IMR-90 (cell line): ENCODE results near the gene ABI3BP. TPM values are rescaled to one million over a fixed set of nuclear protein-coding genes. Genes with fewer than 3 reads are reported as not detected.

Source experiments
- ATAC-seq: fragments of 200-7000 bp; cut with Tn5 transposase; 2 replicates; pipeline ENCODE4 v1.9.1; 2020; ENCODE audit warnings: low read depth, mild to moderate bottlenecking, moderate library complexity
- BruUV-seq: library from RNA; stranded (reverse); fragments of 400-500 nt; replicated peaks from 2 replicates; lab custom pipeline; 2021; lab: Mats Ljungman, UMichigan
- CTCF ChIA-PET: fragments of 300-600 bp; formaldehyde crosslinking; extraction: SDS; loops from one replicate; lab custom pipeline; 2021; ENCODE audit warnings: antibody characterized with exemption; lab: Yijun Ruan, JAX
- POLR2A ChIA-PET: fragments of 300-600 bp; sonication (Branson Sonifier 250); formaldehyde crosslinking; loops from one replicate; lab custom pipeline; 2022; ENCODE audit warnings: antibody characterized with exemption; ENCODE audit not compliant: unreplicated experiment; lab: Charles Lee
- DNase-seq: peaks from one replicate; pipeline ENCODE4 v3.0.0; 2013
- H2AFZ ChIP-seq: replicated peaks from 2 replicates; pipeline ENCODE3; 2013; ENCODE audit warnings: low read length, mild to moderate bottlenecking; ENCODE audit not compliant: poor library complexity
- H2AK5ac ChIP-seq: 2 replicates; pipeline ENCODE4 v1.6.1; 2013; ENCODE audit warnings: low read depth, low read length, inconsistent platforms
- H2AK9ac ChIP-seq: replicated peaks from 2 replicates; pipeline ENCODE3; 2013; ENCODE audit warnings: mild to moderate bottlenecking, low read depth, low read length, moderate library complexity; ENCODE audit not compliant: poor library complexity
- H2BK120ac ChIP-seq: 2 replicates; pipeline ENCODE4 v1.6.1; 2013; ENCODE audit warnings: low read depth, low read length, inconsistent platforms
- H2BK15ac ChIP-seq: 3 replicates; pipeline ENCODE4 v1.6.1; 2013; ENCODE audit warnings: low read depth, low read length, inconsistent platforms
- H2BK20ac ChIP-seq: 2 replicates; pipeline ENCODE4 v1.6.1; 2013; ENCODE audit warnings: low read depth, mild to moderate bottlenecking, inconsistent platforms, low read length, moderate library complexity
- H2BK5ac ChIP-seq: 2 replicates; pipeline ENCODE4 v1.6.1; 2013; ENCODE audit warnings: mild to moderate bottlenecking, low read depth, low read length, inconsistent platforms; ENCODE audit not compliant: poor library complexity, severe bottlenecking
- H3K14ac ChIP-seq: replicated peaks from 2 replicates; pipeline ENCODE4 v1.6.1; 2013; ENCODE audit warnings: low read depth, low read length, inconsistent platforms
- H3K18ac ChIP-seq: 2 replicates; pipeline ENCODE4 v1.6.1; 2013; ENCODE audit warnings: low read depth, low read length, control low read depth
- H3K23ac ChIP-seq: 2 replicates; pipeline ENCODE4 v1.6.1; 2013; ENCODE audit warnings: low read depth, low read length, inconsistent platforms
- H3K27ac ChIP-seq: 2 replicates; pipeline ENCODE4 v1.5.1; 2013; ENCODE audit warnings: mild to moderate bottlenecking, control low read depth, low read length; ENCODE audit not compliant: insufficient read depth
- H3K27me3 ChIP-seq: 2 replicates; pipeline ENCODE4 v1.6.1; 2013; ENCODE audit warnings: low read length; ENCODE audit not compliant: control insufficient read depth, insufficient read depth
- H3K36me3 ChIP-seq: 2 replicates; pipeline ENCODE4 v1.6.1; 2013; ENCODE audit warnings: low read length, mixed read lengths; ENCODE audit not compliant: control insufficient read depth, insufficient read depth
- H3K4ac ChIP-seq: 2 replicates; pipeline ENCODE4 v1.6.1; 2013; ENCODE audit warnings: low read depth, low read length, inconsistent platforms
- H3K4me1 ChIP-seq: 2 replicates; pipeline ENCODE4 v1.6.1; 2013; ENCODE audit warnings: low read length, mixed read lengths; ENCODE audit not compliant: control insufficient read depth, insufficient read depth
- H3K4me2 ChIP-seq: 2 replicates; pipeline ENCODE4 v1.6.1; 2013; ENCODE audit warnings: low read depth, mild to moderate bottlenecking, control low read depth, low read length, moderate library complexity
- H3K4me3 ChIP-seq: 2 replicates; pipeline ENCODE4 v1.5.1; 2013; ENCODE audit warnings: low read depth, mild to moderate bottlenecking, control low read depth, low read length, moderate library complexity; ENCODE audit not compliant: insufficient read depth
- H3K56ac ChIP-seq: 2 replicates; pipeline ENCODE4 v1.6.1; 2013; ENCODE audit warnings: low read length, inconsistent platforms; ENCODE audit not compliant: insufficient read depth; ENCODE audit errors: extremely low read depth
- H3K79me1 ChIP-seq, 2 experiments: 2 replicates each; pipeline ENCODE4 v1.6.1; 2013; ENCODE audit warnings: low read length in 2 of 2, inconsistent platforms in 1 of 2, low read depth in 1 of 2
- H3K9ac ChIP-seq: 2 replicates; pipeline ENCODE4 v1.6.1; 2013; ENCODE audit warnings: low read depth, low read length, control low read depth
- H3K9me1 ChIP-seq: 2 replicates; pipeline ENCODE4 v1.6.1; 2013; ENCODE audit warnings: low read length, inconsistent platforms; ENCODE audit not compliant: insufficient read depth
- H3K9me3 ChIP-seq: 2 replicates; pipeline ENCODE4 v1.6.1; 2013; ENCODE audit warnings: low read length; ENCODE audit not compliant: control insufficient read depth, insufficient read depth
- H4K20me1 ChIP-seq: 2 replicates; pipeline ENCODE4 v1.6.1; 2013; ENCODE audit warnings: low read length, inconsistent platforms; ENCODE audit not compliant: insufficient read depth
- H4K5ac ChIP-seq: 2 replicates; pipeline ENCODE4 v1.6.1; 2013; ENCODE audit warnings: mild to moderate bottlenecking, low read depth, low read length, control low read depth
- H4K8ac ChIP-seq, 2 experiments: 2 replicates each; pipeline ENCODE4 v1.6.1; 2013; ENCODE audit warnings: low read depth in 2 of 2, low read length in 2 of 2, control low read depth in 1 of 2, inconsistent platforms in 1 of 2
- H4K91ac ChIP-seq: 2 replicates; pipeline ENCODE4 v1.6.1; 2013; ENCODE audit warnings: low read depth, low read length, inconsistent platforms; ENCODE audit not compliant: insufficient read depth
- FOS ChIP-seq: fragments of 150-350 bp; IDR thresholded peaks from 2 replicates; pipeline ENCODE4 v1.6.1; 2016; ENCODE audit warnings: low read depth, low read length
- MAFK ChIP-seq: IDR thresholded peaks from 2 replicates; pipeline ENCODE4 v1.6.1; 2012; ENCODE audit warnings: low read depth, low read length, improper control_type of control experiment
- RAD21 ChIP-seq: IDR thresholded peaks from 2 replicates; pipeline ENCODE4 v1.6.1; 2012; ENCODE audit warnings: low read length, improper control_type of control experiment
- WGBS, 2 experiments: methylation state at CpG; one replicate each; pipeline versions ENCODE4 v1.1.5 to v1.1.7; 2013; ENCODE audit warnings: missing lambda C conversion rate in 2 of 2; ENCODE audit not compliant: insufficient read length in 1 of 2; ENCODE audit errors: extremely low coverage in 2 of 2; 5-methylcytosine and 5-hydroxymethylcytosine counted together
- dilution Hi-C: fragments of 300-500 bp; cut with HindIII; formaldehyde crosslinking; loops from one replicate; pipeline ENCODE4 v1.14.3; 2018; ENCODE audit warnings: low sequenced_read_pairs; ENCODE audit not compliant: unreplicated experiment
- in situ Hi-C: fragments of 300-500 bp; cut with MboI; formaldehyde crosslinking; loops from 3 replicates; pipeline ENCODE4 v1.14.3; 2019; ENCODE audit warnings: low sequenced_read_pairs, inconsistent platforms, mixed read lengths
- intact Hi-C: fragments of 100-400 bp; cut with micrococcal nuclease; formaldehyde crosslinking; loops from 2 replicates; pipeline ENCODE4 v1.10.0; 2022
- polyA plus RNA-seq, 3 experiments: library from polyadenylated mRNA; depleted of rRNA; stranded (reverse); fragments of >200 nt; gene quantifications; 2 replicates each; pipeline ENCODE4 v1.2.3, GENCODE V29; 2012; ENCODE audit warnings: low replicate concordance in 1 of 3
- total RNA-seq: library from RNA; depleted of rRNA; stranded (reverse); fragments of >200 nt; gene quantifications from 2 replicates; pipeline ENCODE4 v1.2.3, GENCODE V29; 2012

Gene ABI3BP
- total and polyA plus RNA-seq, 2 of the 4 experiments (the other 2 are of a cell fraction), result 3.0 to 26.7 TPM

- no peak for ATAC-seq
- CTCF ChIA-PET, result interaction anchor here (1.2 kb wide), 1 partner anchor 58 kb away, joined by 3 read pairs; no protein-coding TSS in a partner anchor
- no peak overlapping the region for H3K23ac ChIP-seq
- H2AK5ac ChIP-seq, result no peak overlapping the region
- no peak overlapping the region for H4K8ac ChIP-seq
- no peaks in the 10 kb centered on the region for H4K20me1 ChIP-seq
- peaks cover 1% of the 10 kb centered on the region; the same call in 1 of the 2 replicates for H3K4me1 ChIP-seq
- dilution Hi-C loops (no loop called here), intact Hi-C loops (loop anchor here (5.0 kb wide), 1 partner anchor 239 kb away; no protein-coding TSS in a partner anchor), in situ Hi-C loops (no loop called here)
- no peak overlapping the region for H3K4ac ChIP-seq
- no peak overlapping the region for H4K91ac ChIP-seq
- H2BK15ac ChIP-seq, result no peak overlapping the region
- H4K5ac ChIP-seq, result no peak overlapping the region
- 100% methylated on average over 1 of the region's 4 CpGs; no CpG with 5 or more reads in 1 of the 2 experiments for WGBS, 2 experiments
- H2AFZ ChIP-seq, result no peak overlapping the region
- no peak overlapping the region for H2BK120ac ChIP-seq
- H3K56ac ChIP-seq, result no peak overlapping the region
- POLR2A ChIA-PET, result no interaction called here
- DNase-seq, result no peak
- H2AK9ac ChIP-seq, result no peak overlapping the region
- no peaks in the 10 kb centered on the region for H3K27me3 ChIP-seq
- no peak overlapping the region for H3K9ac ChIP-seq
- H3K9me1 ChIP-seq, result no peaks in the 10 kb centered on the region
- no peak overlapping the region for H3K14ac ChIP-seq
- H3K27ac ChIP-seq, result no peak overlapping the region
- no TSS peak for BruUV-seq
- H2BK5ac ChIP-seq, result no peak overlapping the region
- H3K36me3 ChIP-seq, result no peaks in the 10 kb centered on the region
- no peaks in the 10 kb centered on the region for H3K9me3 ChIP-seq
- no peaks in the 10 kb centered on the region for H3K79me1 ChIP-seq
- H2BK20ac ChIP-seq, result no peak overlapping the region
- H3K18ac ChIP-seq, result no peak overlapping the region
- H3K4me3 ChIP-seq, result no peak overlapping the region
- TF ChIP-seq MAFK (no peak), RAD21 (no peak), FOS (no peak)
- H3K4me2 ChIP-seq, result no peak overlapping the region
Observed at GRCh38 chr3:100953103-100953502, 40.1 kb downstream of the ABI3BP start.
